LNCAP (cell line): ENCODE results near the gene SLC17A1.

Experiments used
- TF ChIP-seq, protein P1 (sequence below): fragments of 450-650 bp; IDR thresholded peaks from 2 replicates; pipeline ENCODE4 v1.5.1; 2017; ENCODE audit warnings: mild to moderate bottlenecking

The SLC17A1 gene

DNA sequence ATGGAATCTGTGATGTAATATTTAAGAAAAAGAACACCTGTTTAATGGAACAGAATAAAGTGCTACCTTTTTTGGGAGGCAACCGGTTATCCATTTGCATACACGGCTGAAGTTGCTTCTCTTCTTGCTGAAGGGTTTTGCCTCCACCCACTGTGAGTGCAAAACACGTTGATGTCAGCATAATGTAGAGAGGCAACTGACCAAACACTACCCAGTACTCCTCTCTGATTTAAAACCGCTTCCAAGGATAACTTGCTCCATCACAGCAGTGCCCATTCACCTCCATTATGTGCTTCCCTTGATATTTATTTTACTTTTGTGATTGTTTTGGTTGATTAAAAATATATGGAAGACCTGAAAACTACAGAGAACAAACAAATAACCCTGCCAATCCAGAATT is 1.4 kb downstream of the SLC17A1 start:
- TF ChIP-seq, protein P1, sequence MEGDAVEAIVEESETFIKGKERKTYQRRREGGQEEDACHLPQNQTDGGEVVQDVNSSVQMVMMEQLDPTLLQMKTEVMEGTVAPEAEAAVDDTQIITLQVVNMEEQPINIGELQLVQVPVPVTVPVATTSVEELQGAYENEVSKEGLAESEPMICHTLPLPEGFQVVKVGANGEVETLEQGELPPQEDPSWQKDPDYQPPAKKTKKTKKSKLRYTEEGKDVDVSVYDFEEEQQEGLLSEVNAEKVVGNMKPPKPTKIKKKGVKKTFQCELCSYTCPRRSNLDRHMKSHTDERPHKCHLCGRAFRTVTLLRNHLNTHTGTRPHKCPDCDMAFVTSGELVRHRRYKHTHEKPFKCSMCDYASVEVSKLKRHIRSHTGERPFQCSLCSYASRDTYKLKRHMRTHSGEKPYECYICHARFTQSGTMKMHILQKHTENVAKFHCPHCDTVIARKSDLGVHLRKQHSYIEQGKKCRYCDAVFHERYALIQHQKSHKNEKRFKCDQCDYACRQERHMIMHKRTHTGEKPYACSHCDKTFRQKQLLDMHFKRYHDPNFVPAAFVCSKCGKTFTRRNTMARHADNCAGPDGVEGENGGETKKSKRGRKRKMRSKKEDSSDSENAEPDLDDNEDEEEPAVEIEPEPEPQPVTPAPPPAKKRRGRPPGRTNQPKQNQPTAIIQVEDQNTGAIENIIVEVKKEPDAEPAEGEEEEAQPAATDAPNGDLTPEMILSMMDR: no peak

DNA sequence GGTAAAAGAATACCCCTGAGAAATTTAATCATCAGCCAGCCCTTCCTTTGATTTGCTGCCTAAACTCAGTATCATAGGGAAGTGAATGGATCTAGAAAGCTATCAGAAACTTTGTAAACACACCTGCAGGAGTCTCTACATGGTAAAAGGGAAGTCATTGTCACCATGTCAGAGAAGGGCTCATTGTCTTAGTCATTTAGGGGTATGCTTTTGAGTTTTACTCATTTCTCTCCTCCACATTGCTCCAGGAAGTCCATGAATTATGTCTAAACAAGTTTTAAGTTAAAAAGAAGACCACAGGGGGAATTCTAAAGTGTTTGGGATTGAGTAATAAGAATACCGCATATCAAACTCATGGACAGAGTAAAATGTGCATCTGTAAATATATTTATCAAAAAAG is 2.5 kb downstream of the SLC17A1 start:
- TF ChIP-seq, protein P1: no peak

DNA sequence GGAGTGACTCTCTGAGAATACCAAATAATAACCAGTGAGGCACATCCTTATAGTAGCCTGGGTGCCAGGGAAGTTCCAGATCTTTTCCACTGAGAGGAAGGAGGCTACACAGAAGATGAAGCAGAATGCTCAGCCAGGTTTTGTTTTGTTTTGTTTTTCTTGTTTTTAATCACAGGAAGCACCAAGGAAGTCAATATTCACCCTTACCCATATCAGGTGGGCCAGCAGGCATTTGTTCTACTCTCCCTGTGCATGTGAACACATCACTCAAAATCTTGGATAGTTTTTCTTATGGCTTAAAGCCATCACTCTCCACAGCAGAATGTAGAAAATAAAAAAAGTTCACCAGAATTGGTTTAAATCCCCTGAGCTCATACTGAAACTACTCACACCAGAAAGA is 10.5 kb downstream of the SLC17A1 start:
- TF ChIP-seq, protein P1: no peak

DNA sequence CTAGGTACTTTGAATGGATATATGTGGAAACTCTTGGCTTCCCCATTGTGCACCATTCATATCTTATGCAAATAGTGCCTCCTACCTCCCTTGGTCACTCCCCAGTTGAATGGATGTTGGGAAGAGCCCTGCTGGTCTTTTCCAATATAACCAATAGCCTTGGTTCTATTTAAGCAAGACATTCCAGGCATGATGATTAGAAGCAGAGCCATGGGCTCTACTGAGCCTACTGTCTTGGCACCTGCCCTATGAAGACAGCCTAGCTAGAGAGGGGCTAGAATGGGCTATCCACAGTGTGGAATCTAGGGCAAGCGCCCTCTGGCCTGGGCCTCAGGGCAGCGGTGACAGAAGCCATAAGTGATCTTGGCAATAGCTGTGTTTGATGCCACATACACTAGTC is 15.6 kb downstream of the SLC17A1 start:
- TF ChIP-seq, protein P1: no peak

DNA sequence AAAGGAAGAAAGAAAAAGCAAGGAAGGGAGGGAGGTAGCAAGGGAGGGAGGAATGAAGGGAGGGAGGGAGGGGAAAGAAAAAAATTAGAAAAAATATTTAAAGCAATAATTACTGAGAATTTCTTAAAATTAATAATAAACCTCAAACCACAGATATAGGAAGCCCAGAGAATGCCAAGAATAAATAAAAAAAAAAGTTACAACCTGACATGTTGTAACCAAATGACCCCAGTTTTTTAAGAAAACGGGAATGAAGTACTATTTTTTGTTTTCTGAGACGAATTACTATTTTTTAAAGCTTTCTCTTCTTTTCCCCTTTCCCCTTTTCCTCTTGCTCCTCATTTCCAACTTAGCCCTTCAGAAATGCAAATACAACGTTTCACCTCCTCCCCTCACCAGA is 16.7 kb downstream of the SLC17A1 start:
- TF ChIP-seq, protein P1: no peak

DNA sequence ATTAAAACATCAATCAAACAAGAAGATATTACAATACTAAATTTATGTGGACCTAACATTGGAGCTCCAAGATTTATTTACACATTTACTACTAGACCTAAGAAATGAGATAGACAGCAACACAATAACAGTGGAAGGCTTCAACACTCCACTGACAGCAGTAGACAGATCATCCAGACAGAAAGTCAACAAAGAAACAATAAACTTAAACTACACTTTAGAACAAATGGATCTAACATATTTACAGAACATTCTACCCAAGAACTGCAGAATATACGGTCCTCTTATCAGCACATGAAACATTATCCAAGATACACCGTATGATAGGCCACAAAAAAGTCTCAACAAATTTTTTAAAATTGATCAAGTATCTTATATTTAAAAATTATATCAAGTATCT is 27.0 kb downstream of the SLC17A1 start:
- TF ChIP-seq, protein P1: no peak

DNA sequence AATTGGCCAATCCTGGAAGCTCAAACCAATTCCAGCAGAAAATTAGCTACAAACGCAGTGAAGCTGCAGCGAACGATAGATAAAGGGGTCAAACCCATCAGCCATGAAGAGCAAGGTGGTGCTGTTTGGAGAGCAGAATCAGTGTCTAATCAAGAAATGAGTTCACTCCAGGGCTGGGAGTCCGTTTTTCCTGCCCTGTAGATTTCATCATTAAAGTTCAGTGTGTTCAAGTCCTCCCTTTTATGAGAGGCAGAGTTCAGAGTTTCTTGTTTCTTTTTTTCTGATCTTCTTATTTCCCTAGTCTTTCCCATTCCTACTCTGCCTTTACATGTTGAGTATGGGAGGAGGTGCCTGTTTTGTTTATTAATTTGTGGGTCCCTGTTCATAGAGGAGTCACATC is 30.4 kb downstream of the SLC17A1 start:
- TF ChIP-seq, protein P1: no peak

DNA sequence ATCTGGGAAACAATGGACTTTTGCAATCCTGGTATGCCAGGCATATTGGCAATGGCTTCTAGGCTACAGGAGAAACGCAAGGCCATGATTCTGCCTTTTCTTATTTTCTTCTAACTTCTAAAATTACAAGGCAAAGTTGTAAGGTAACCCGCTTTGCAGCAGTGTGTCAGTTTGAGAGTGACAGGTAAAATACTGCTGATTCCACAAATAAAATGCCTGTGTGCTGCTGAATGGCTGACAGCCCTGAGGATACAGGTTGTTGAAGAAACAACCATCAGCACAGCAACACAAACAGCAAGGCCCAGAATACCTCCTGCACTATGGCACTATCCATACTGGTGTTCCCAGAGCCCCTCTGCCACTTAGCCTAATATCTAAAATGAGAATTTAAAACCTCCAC is 37.1 kb downstream of the SLC17A1 start:
- TF ChIP-seq, protein P1: no peak
